Neural progenitor cell (in vitro differentiated cells): ENCODE data around the gene MYH9. TPM values are rescaled to one million over a fixed set of nuclear protein-coding genes. Genes with fewer than 3 reads are reported as not detected.

Experiments used
- DNase-seq: peaks from one replicate; pipeline ENCODE4 v3.0.0-alpha.2; 2016; ENCODE audit warnings: low spot score
- H2AFZ ChIP-seq: fragments of 200-600 bp; sonication (generic); replicated peaks from 2 replicates; pipeline ENCODE4 v1.6.1; 2016; ENCODE audit warnings: antibody characterized with exemption
- H3F3A ChIP-seq: fragments of 200-600 bp; sonication (generic); 2 replicates; pipeline ENCODE4 v1.6.1; 2016; ENCODE audit warnings: antibody characterized with exemption, low read depth
- H3K27ac ChIP-seq: fragments of 200-600 bp; sonication (generic); 2 replicates; pipeline ENCODE4 v1.5.1; 2016; ENCODE audit warnings: mild to moderate bottlenecking
- H3K27me3 ChIP-seq: fragments of 200-600 bp; sonication (generic); 2 replicates; pipeline ENCODE4 v1.6.1; 2016; ENCODE audit warnings: mild to moderate bottlenecking, moderate library complexity
- H3K36me3 ChIP-seq: fragments of 200-600 bp; sonication (generic); 2 replicates; pipeline ENCODE4 v1.5.1; 2016
- H3K4me1 ChIP-seq: fragments of 200-600 bp; sonication (generic); 2 replicates; pipeline ENCODE4 v1.6.1; 2016; ENCODE audit warnings: mixed run types
- H3K4me2 ChIP-seq: fragments of 200-600 bp; sonication (generic); 2 replicates; pipeline ENCODE4 v1.6.1; 2016
- H3K4me3 ChIP-seq: fragments of 200-600 bp; sonication (generic); 2 replicates; pipeline ENCODE4 v1.5.1; 2016
- H3K79me2 ChIP-seq: fragments of 200-600 bp; sonication (generic); 2 replicates; pipeline ENCODE4 v1.6.1; 2016; ENCODE audit warnings: low read depth
- H3K9ac ChIP-seq: fragments of 200-600 bp; sonication (generic); 2 replicates; pipeline ENCODE4 v1.6.1; 2016
- H3K9me3 ChIP-seq: fragments of 200-600 bp; sonication (generic); 2 replicates; pipeline ENCODE4 v1.5.1; 2016; ENCODE audit warnings: low read depth
- H4K20me1 ChIP-seq: fragments of 200-600 bp; sonication (generic); 2 replicates; pipeline ENCODE4 v1.6.1; 2016; ENCODE audit warnings: low read depth
- H3K27ac Mint-ChIP-seq: 3 replicates; pipeline ENCODE4 v1.8.0; 2021; ENCODE audit warnings: mixed read lengths
- H3K27me3 Mint-ChIP-seq: 2 replicates; pipeline ENCODE4 v1.8.0; 2022; ENCODE audit warnings: low read depth, mild to moderate bottlenecking, inconsistent platforms, moderate library complexity, mixed read lengths; ENCODE audit not compliant: insufficient read depth
- H3K36me3 Mint-ChIP-seq: 3 replicates; pipeline ENCODE4 v1.8.0; 2021; ENCODE audit warnings: mixed read lengths
- H3K4me1 Mint-ChIP-seq: 3 replicates; pipeline ENCODE4 v1.8.0; 2021; ENCODE audit warnings: mixed read lengths
- H3K4me3 Mint-ChIP-seq: 3 replicates; pipeline ENCODE4 v1.8.0; 2021; ENCODE audit warnings: mild to moderate bottlenecking, moderate library complexity, mixed read lengths
- H3K9me3 Mint-ChIP-seq: 3 replicates; pipeline ENCODE4 v1.8.0; 2020; ENCODE audit warnings: mixed read lengths
- EZH2 ChIP-seq: fragments of 200-600 bp; sonication (generic); IDR thresholded peaks from 2 replicates; pipeline ENCODE4 v1.6.1; 2017; ENCODE audit warnings: antibody characterized with exemption, mild to moderate bottlenecking, moderate library complexity
- EZH2phosphoT487 ChIP-seq: fragments of 200-600 bp; sonication (generic); IDR thresholded peaks from 2 replicates; pipeline ENCODE4 v1.6.1; 2017; ENCODE audit warnings: antibody characterized with exemption
- total RNA-seq: library from RNA; depleted of rRNA; stranded (reverse); fragments of >200 nt; gene quantifications from 2 replicates; pipeline ENCODE4 v1.2.3, GENCODE V29; 2015; ENCODE audit warnings: low replicate concordance
- TF ChIP-seq, protein P1 (sequence below): fragments of 200-600 bp; sonication (generic); IDR thresholded peaks from 2 replicates; pipeline ENCODE4 v1.5.1; 2017; ENCODE audit warnings: antibody characterized with exemption, mild to moderate bottlenecking

The MYH9 gene
- total RNA-seq, 1 donor from 2014 or later: 77.2 TPM

DNA sequence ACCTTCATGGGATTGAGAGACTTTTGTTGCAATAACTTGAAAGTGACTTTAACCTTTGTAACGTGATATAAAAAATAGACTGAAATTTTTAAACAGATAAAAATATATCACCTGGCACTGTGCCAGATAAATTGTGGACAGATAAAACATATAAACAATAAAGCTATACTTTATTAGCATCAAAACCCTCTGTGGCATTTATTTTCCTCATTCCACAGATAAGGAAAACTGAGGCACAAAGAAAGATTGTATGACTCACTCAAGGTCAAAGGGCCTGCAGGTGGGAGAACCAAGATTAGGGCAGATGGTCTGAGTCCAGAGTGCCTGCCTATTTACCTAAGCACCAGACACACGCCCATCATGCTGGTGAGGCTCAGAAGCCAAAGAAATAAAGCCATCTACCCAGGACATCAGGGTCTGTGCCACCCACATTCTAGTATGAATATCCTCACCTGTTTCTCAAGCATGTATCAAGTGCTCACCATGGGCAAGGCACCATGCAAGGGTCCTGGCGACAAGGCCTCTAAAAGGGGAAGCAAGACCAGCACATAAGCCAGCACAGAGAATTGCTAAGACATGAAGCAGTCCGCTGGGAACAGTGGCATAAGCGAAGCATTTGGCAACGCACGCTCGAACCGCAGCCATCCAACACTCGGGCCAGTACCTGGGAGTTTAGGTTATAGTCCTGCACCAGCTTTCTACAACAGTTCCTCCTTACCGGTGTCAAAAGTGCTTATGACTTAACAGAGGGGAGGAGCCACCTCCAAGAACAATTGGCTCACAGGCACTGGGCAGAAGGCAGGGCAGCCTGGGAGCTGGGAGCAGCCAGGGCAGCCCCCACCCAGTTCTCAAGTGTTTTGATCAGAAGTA, 17.6 kb downstream of the MYH9 start:
- peak overlapping the region; percentile 87 for H3K27ac ChIP-seq

DNA sequence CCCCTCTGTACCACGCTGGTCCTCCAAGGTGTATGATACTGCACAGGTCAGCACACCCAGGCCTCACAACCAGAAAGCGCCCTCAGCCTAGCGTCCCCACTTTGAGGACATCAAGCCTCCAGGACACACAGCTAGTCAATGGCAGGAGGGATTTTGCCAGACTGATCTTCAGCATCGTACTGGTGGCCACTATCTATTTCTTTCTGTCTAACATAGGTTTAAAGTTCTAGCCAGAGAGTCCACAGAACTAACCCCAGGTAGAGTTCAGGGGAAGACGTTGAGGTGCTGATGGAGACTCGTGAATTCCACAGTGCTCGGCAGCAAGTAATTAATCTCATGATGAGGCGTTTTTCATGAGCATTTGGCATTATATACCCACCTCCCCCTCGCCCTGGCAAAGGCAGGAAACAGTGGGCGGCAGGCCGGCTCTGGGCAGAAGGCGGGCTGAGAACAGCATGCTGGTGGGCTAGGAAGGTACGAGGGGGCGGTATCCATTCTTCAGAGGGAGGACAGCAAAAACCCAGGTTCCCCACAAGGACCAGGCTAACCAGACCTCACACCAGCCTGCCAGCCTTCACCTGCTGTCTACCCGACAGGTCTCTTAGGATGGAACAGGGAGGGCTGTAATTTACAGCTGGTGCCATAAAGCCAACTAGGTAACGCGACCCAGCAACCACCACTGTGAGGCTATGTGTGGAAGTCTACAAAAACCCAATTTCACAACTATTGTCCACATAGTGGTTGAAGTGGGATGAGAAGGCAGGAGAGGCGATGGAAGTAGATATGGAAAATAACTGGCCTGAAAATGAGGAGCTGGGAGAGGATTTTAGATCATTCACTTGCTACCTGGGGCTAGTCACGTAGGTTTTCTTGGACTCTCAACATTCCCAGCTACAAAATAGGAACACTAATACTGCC, 18.5 kb downstream of the MYH9 start:
- Histone ChIP-seq H3K36me3 (no peaks in the 10 kb centered on the region), H3K4me3 (no peak overlapping the region), H3K9me3 (no peaks in the 10 kb centered on the region), H2AFZ (no peak overlapping the region), H3K4me2 (peak overlapping the region; percentile 78), H3K27me3 (no peaks in the 10 kb centered on the region), H3F3A (peaks cover 51% of the 10 kb centered on the region), H4K20me1 (peaks cover 85% of the 10 kb centered on the region), H3K4me1 (peaks cover 74% of the 10 kb centered on the region), H3K27ac (peak overlapping the region; percentile 96), H3K79me2 (peaks cover 98% of the 10 kb centered on the region), H3K9ac (no peak overlapping the region)
- TF ChIP-seq EZH2phosphoT487 (no peak), EZH2 (no peak)
- TF ChIP-seq, protein P1, sequence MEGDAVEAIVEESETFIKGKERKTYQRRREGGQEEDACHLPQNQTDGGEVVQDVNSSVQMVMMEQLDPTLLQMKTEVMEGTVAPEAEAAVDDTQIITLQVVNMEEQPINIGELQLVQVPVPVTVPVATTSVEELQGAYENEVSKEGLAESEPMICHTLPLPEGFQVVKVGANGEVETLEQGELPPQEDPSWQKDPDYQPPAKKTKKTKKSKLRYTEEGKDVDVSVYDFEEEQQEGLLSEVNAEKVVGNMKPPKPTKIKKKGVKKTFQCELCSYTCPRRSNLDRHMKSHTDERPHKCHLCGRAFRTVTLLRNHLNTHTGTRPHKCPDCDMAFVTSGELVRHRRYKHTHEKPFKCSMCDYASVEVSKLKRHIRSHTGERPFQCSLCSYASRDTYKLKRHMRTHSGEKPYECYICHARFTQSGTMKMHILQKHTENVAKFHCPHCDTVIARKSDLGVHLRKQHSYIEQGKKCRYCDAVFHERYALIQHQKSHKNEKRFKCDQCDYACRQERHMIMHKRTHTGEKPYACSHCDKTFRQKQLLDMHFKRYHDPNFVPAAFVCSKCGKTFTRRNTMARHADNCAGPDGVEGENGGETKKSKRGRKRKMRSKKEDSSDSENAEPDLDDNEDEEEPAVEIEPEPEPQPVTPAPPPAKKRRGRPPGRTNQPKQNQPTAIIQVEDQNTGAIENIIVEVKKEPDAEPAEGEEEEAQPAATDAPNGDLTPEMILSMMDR: no peak
- no peak for DNase-seq
- Mint-ChIP-seq H3K9me3 (no peaks in the 10 kb centered on the region), H3K36me3 (no peaks in the 10 kb centered on the region), H3K4me3 (peak overlapping the region; percentile 63), H3K27me3 (peaks cover 3% of the 10 kb centered on the region), H3K4me1 (peaks cover 83% of the 10 kb centered on the region), H3K27ac (peak overlapping the region; percentile 94)

More for the DNA sequence above, 17.6 kb downstream of the MYH9 start:
- peaks cover 65% of the 10 kb centered on the region for H3K4me1 ChIP-seq
- H3K79me2 ChIP-seq: peaks cover 98% of the 10 kb centered on the region
- H2AFZ ChIP-seq: no peak overlapping the region
- no peak overlapping the region for H3K4me3 ChIP-seq
- Mint-ChIP-seq H3K27ac (peak overlapping the region; percentile 79), H3K4me3 (no peak overlapping the region), H3K4me1 (peaks cover 74% of the 10 kb centered on the region), H3K27me3 (peaks cover 3% of the 10 kb centered on the region), H3K9me3 (no peaks in the 10 kb centered on the region), H3K36me3 (no peaks in the 10 kb centered on the region)
- peaks cover 51% of the 10 kb centered on the region for H3F3A ChIP-seq
- no peak overlapping the region for H3K9ac ChIP-seq
- DNase-seq: peak; percentile 70
- no peaks in the 10 kb centered on the region for H3K9me3 ChIP-seq
- H4K20me1 ChIP-seq: peaks cover 85% of the 10 kb centered on the region
- no peaks in the 10 kb centered on the region for H3K27me3 ChIP-seq
- H3K36me3 ChIP-seq: no peaks in the 10 kb centered on the region
- peak overlapping the region; percentile 78 for H3K4me2 ChIP-seq
- TF ChIP-seq EZH2phosphoT487: no peak
- TF ChIP-seq EZH2: no peak
- TF ChIP-seq, protein P1: no peak

DNA sequence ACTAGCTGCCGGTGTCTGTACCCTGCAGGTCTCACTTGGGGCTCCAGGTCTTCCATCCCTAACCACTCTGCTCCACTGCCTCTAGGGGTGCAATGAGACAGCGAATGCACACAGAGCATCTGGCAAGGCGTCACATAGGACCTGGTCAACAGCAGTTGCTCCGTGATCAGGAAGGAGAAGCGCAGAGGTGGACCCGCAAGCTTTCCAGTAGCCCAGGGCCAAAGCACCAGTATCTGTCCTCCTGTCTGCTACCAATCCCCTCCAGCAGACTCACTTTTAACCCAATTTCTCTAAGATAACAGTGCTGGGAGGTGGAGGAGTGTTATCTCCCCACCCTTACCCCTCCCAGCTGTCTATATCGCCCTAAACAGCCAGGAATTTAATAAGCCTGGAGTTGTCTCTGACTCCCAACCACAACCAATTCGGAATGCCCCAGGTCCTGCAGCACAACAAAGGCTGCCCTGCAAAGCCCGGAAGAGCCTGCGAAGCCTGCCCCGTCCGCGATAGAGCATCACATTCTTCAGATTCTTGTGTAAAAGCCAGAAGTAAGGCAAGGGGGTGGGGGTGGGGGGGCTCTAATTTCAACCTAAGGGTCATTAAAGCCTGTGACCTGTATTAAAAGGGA, 19.3 kb downstream of the MYH9 start:
- Histone ChIP-seq H3K27me3 (no peaks in the 10 kb centered on the region), H3F3A (peaks cover 51% of the 10 kb centered on the region), H3K36me3 (no peaks in the 10 kb centered on the region), H3K4me2 (peak overlapping the region; percentile 78), H3K9ac (no peak overlapping the region), H2AFZ (no peak overlapping the region), H3K4me3 (peak overlapping the region; percentile 18), H3K79me2 (peaks cover 98% of the 10 kb centered on the region), H3K4me1 (peaks cover 82% of the 10 kb centered on the region), H4K20me1 (peaks cover 85% of the 10 kb centered on the region), H3K9me3 (no peaks in the 10 kb centered on the region), H3K27ac (peak overlapping the region; percentile 96)
- H3K27ac Mint-ChIP-seq: peak overlapping the region; percentile 97
- DNase-seq: peak; percentile 94
- peaks cover 88% of the 10 kb centered on the region for H3K4me1 Mint-ChIP-seq
- no peak for TF ChIP-seq EZH2phosphoT487
- TF ChIP-seq EZH2: no peak
- TF ChIP-seq, protein P1: no peak
- peaks cover 3% of the 10 kb centered on the region for H3K27me3 Mint-ChIP-seq
- no peaks in the 10 kb centered on the region for H3K9me3 Mint-ChIP-seq
- H3K36me3 Mint-ChIP-seq: no peaks in the 10 kb centered on the region
- peak overlapping the region; percentile 75 for H3K4me3 Mint-ChIP-seq
